Measurements from ENCODE around the gene CS.

Gene CS

GRCh38 chr12:56243731-56244181, 56.4 kb downstream of the CS start:
- H3K36me3 ChIP-seq (ENCODE audit: insufficient read depth): peaks cover 9% of the 10 kb centered on the region
- TF ChIP-seq CTCF (conservative IDR thresholded peaks at IDR 0.05; ENCODE audit: low read depth, low read length): no peak
- no peak overlapping the region for H3K4me3 ChIP-seq (IDR thresholded peaks at IDR 0.05; ENCODE audit: insufficient read depth, low read depth, low read length)
- peaks cover 27% of the 10 kb centered on the region for H3K4me1 ChIP-seq (ENCODE audit: low read depth, poor library complexity, severe bottlenecking)
- H2AFZ ChIP-seq (ENCODE audit: low read depth): no peak overlapping the region
- peak overlapping the region; percentile 1; the same call in 1 of the 2 replicates for H3K27ac ChIP-seq
- H3K9ac ChIP-seq: no peak overlapping the region
- H4K20me1 ChIP-seq (ENCODE audit: insufficient read depth): no peaks in the 10 kb centered on the region
- H3K79me2 ChIP-seq (ENCODE audit: insufficient read depth, low read depth): no peaks in the 10 kb centered on the region
- H3K4me2 ChIP-seq: no peak overlapping the region
- H3K27me3 ChIP-seq (ENCODE audit: insufficient read depth, low read depth): no peaks in the 10 kb centered on the region

GRCh38 chr12:56242986-56243385, 57.1 kb downstream of the CS start:
- TF ChIP-seq CTCF (conservative IDR thresholded peaks at IDR 0.05; ENCODE audit: low read depth, low read length): no peak
- no peak overlapping the region for H3K4me3 ChIP-seq (IDR thresholded peaks at IDR 0.05; ENCODE audit: insufficient read depth, low read depth, low read length)
- peak overlapping the region; percentile 38; the same call in 1 of the 2 replicates for H3K4me2 ChIP-seq
- no peaks in the 10 kb centered on the region for H4K20me1 ChIP-seq (ENCODE audit: insufficient read depth)
- H3K27ac ChIP-seq: no peak overlapping the region
- no peak overlapping the region for H2AFZ ChIP-seq (ENCODE audit: low read depth)
- no peak overlapping the region for H3K9ac ChIP-seq
- H3K27me3 ChIP-seq (ENCODE audit: insufficient read depth, low read depth): no peaks in the 10 kb centered on the region
- H3K36me3 ChIP-seq (ENCODE audit: insufficient read depth): peaks cover 9% of the 10 kb centered on the region
- no peaks in the 10 kb centered on the region for H3K79me2 ChIP-seq (ENCODE audit: insufficient read depth, low read depth)
- peaks cover 27% of the 10 kb centered on the region for H3K4me1 ChIP-seq (ENCODE audit: low read depth, poor library complexity, severe bottlenecking)

DNA sequence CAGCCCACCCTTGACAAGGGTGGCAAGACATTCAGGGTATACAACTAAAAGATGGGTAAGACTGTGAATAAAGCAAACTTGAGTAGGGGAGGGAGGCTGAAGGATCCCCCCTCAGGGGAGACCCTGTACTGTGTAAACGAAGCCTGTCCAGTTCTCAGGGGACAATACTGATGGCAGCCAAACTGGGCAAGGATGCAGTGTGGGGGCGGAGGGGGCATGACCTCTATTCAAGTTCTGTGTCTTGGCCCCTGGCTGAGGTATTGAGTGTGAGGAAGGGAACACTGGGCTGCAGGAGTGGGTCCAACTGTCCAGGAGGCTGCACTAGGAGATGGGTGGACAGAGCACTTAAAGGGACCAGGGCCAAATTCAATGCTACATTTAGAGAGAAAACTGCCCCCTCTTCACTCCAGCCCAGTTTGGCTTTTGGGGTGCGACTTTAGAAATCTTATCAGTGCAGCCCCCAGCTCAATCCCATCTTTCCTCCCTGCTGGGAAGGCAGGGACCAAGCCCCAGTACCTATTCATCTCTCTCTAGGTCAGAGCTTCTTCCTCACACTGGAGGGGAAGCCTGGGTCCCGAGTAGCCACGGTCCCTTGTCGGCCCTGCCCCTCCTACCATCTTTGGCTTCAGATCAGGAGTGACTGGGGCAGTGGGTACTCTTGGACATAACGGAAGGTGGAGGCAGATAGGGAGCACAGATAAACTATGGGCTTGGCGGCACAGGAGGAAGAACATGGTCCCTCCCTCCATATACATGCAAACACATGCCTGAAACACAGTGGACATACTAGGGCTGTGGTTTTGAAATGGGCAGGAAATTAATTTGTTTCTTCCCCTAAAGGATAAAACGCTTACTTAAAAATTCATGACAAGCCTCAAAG, 58.5 kb downstream of the CS start:
- H2AFZ ChIP-seq (ENCODE audit: low read depth): no peak overlapping the region
- no peaks in the 10 kb centered on the region for H3K79me2 ChIP-seq (ENCODE audit: insufficient read depth, low read depth)
- peaks cover 9% of the 10 kb centered on the region for H3K36me3 ChIP-seq (ENCODE audit: insufficient read depth)
- H3K9ac ChIP-seq: no peak overlapping the region
- H3K4me3 ChIP-seq (IDR thresholded peaks at IDR 0.05; ENCODE audit: insufficient read depth, low read depth, low read length): no peak overlapping the region
- H3K27ac ChIP-seq: no peak overlapping the region; the same call in 1 of the 2 replicates
- H3K27me3 ChIP-seq (ENCODE audit: insufficient read depth, low read depth): no peaks in the 10 kb centered on the region
- peak overlapping the region; percentile 38; the same call in 1 of the 2 replicates for H3K4me2 ChIP-seq
- H3K4me1 ChIP-seq (ENCODE audit: low read depth, poor library complexity, severe bottlenecking): peaks cover 27% of the 10 kb centered on the region
- no peaks in the 10 kb centered on the region for H4K20me1 ChIP-seq (ENCODE audit: insufficient read depth)
- no peak for TF ChIP-seq CTCF (conservative IDR thresholded peaks at IDR 0.05; ENCODE audit: low read depth, low read length)

DNA sequence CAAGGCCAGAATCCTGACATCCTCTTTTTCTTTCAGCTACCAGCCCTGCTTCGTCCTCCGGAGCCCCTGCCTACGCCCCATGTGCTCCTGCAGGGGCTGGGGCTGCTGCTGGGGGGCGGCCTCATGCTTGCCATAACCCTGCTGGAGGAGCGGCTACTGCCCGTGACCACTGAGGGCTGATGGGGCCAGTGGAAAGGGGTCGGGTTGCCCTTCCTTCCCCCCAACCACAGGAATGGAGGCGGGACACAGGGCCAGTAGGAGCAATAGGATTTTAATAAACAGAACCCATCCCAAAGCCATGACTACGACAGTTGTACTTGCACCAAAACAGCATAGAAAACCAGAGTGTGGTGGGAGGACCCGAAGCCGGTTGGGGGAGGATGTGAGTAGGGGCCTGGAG, 62.6 kb downstream of the CS start:
- peaks cover 6% of the 10 kb centered on the region for H3K4me1 ChIP-seq (ENCODE audit: low read depth, poor library complexity, severe bottlenecking)
- H3K4me2 ChIP-seq: no peak overlapping the region
- TF ChIP-seq CTCF (conservative IDR thresholded peaks at IDR 0.05; ENCODE audit: low read depth, low read length): no peak
- no peak overlapping the region for H2AFZ ChIP-seq (ENCODE audit: low read depth)
- H4K20me1 ChIP-seq (ENCODE audit: insufficient read depth): no peaks in the 10 kb centered on the region
- no peaks in the 10 kb centered on the region for H3K36me3 ChIP-seq (ENCODE audit: insufficient read depth)
- H3K9ac ChIP-seq: no peak overlapping the region
- H3K27me3 ChIP-seq (ENCODE audit: insufficient read depth, low read depth): no peaks in the 10 kb centered on the region
- no peak overlapping the region for H3K27ac ChIP-seq
- H3K4me3 ChIP-seq (IDR thresholded peaks at IDR 0.05; ENCODE audit: insufficient read depth, low read depth, low read length): no peak overlapping the region
- H3K79me2 ChIP-seq (ENCODE audit: insufficient read depth, low read depth): no peaks in the 10 kb centered on the region

All from KMS-11 (cell line).